ENCODE results near the gene BLTP3B.
"Not testable (repeated sequence)": the region's sequence is repeated elsewhere in the genome, so short reads cannot be mapped to it uniquely, and the experiment has no call there.

The BLTP3B gene

GRCh38 chr12:100142851-100143559 is at the start of gene BLTP3B:
BLTP3B (minus strand) TSS chr12:100142874; CDS start chr12:100142635, 239 bp downstream.
- DNase-seq (ENCODE audit: low read depth), result peak; percentile 80

GRCh38 chr12:100189636-100190394 is 47.1 kb upstream of the BLTP3B start:
- DNase-seq (ENCODE audit: low read depth), result no peak

GRCh38 chr12:100188888-100189635 is 46.4 kb upstream of the BLTP3B start:
- not testable (repeated sequence) for DNase-seq (ENCODE audit: low read depth)

GRCh38 chr12:100187857-100188519 is 45.3 kb upstream of the BLTP3B start:
- no peak for DNase-seq (ENCODE audit: low read depth)

GRCh38 chr12:100187068-100187467 is 44.4 kb upstream of the BLTP3B start:
- no peak for DNase-seq (ENCODE audit: low read depth)

- no peak for DNase-seq (ENCODE audit: low read depth)
These were observed 43.4 kb upstream of the BLTP3B start for GRCh38 chr12:100186071-100186470.

GRCh38 chr12:100185361-100185894 is 42.8 kb upstream of the BLTP3B start:
- no peak for DNase-seq (ENCODE audit: low read depth)

GRCh38 chr12:100184549-100185145 is 42.0 kb upstream of the BLTP3B start:
- DNase-seq (ENCODE audit: low read depth), result no peak

GRCh38 chr12:100179252-100179651 is 36.6 kb upstream of the BLTP3B start:
- no peak for DNase-seq (ENCODE audit: low read depth)

- DNase-seq (ENCODE audit: low read depth), result not testable (repeated sequence)
These were observed 33.8 kb upstream of the BLTP3B start for GRCh38 chr12:100176493-100176892.

GRCh38 chr12:100174495-100174894 is 31.8 kb upstream of the BLTP3B start:
- no peak for DNase-seq (ENCODE audit: low read depth)

- no peak for DNase-seq (ENCODE audit: low read depth)
These were observed 30.4 kb upstream of the BLTP3B start for GRCh38 chr12:100173111-100173510.

GRCh38 chr12:100171248-100171647 is 28.6 kb upstream of the BLTP3B start:
- no peak for DNase-seq (ENCODE audit: low read depth)

GRCh38 chr12:100170313-100170858 is 27.7 kb upstream of the BLTP3B start:
- DNase-seq (ENCODE audit: low read depth), result no peak

GRCh38 chr12:100169345-100169744 is 26.7 kb upstream of the BLTP3B start:
- DNase-seq (ENCODE audit: low read depth), result no peak

- DNase-seq (ENCODE audit: low read depth), result no peak
These were observed 25.9 kb upstream of the BLTP3B start for GRCh38 chr12:100168562-100168961.

- DNase-seq (ENCODE audit: low read depth), result no peak
These were observed 23.6 kb upstream of the BLTP3B start for GRCh38 chr12:100166232-100166631.

GRCh38 chr12:100165356-100165755 is 22.7 kb upstream of the BLTP3B start:
- no peak for DNase-seq (ENCODE audit: low read depth)

GRCh38 chr12:100164153-100164704 is 21.6 kb upstream of the BLTP3B start:
- DNase-seq (ENCODE audit: low read depth), result no peak

GRCh38 chr12:100163416-100164152 is 20.9 kb upstream of the BLTP3B start:
- peak; percentile 44 for DNase-seq (ENCODE audit: low read depth)

All from T-helper 22 cell (primary cell).